ENCODE results near the gene S100B.

Gene S100B

DNA sequence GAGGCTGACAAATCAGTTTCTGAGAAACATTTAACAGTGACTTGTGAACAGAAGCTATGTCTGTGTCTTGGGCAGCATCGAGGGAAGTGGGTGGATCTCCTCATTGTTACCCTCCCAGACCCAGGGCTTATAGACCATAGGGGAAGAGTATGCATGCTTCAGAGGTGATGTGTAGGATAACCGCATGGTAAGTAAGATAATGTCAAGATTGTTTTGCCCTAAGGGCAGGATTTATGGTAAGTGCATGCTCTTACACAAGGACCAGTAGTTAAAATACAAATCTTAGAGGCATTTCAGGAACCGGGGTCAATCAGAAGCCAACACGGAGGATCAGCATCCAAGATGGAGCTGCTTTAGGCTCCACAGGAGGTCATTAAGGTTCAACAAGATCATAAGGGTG is 22.8 kb upstream of the S100B start:
- DNase-seq: no peak

DNA sequence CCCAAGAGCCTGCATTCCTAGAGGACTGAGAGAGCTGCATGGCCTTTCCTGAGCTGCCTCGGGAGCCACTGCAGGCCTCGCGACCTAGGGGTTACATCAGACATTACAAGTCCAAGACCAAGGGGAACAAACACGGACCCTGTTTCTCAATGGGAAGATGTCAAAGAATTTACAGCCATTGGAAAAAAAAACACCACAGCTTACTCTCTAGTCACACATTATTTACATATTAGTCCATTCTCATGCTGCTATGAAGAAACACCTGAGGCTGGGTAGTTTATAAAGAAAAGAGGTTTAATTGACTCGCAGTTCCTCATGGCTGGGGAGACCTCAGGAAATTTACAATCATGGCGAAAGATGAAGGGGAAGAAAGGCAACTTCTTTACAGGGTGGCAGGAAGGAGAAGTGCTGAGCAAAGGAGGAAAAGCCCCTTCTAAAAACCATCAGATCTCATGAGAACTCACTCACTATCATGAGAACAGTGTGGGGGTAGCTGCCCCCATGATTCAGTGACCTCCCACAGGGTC is 22.2 kb upstream of the S100B start:
- no peak for DNase-seq

DNA sequence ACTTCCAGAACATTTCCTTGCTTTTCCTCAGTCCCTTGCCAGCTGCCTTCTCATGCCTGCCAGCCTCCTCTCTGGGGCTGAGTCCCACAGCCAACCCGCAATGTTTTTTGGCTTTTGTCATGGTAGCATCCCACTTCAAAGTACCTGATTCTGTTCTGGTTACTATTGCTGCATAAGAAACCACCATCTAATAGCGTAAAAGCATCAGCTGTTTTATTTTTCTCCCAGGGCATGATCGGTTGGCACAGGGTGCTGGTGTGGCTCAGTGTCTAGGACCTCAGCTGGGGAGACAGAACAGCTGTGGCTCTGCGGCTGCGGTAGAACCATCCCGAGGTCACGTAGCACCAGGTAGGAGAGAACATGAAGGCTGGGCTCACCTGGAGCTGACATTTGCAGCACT is 21.7 kb upstream of the S100B start:
- DNase-seq: peak; percentile 21 to 84 (median 50)

GRCh38 chr21:46625759-46626158 is 20.9 kb upstream of the S100B start:
- DNase-seq: no peak

GRCh38 chr21:46624050-46624449 is 19.2 kb upstream of the S100B start:
- no peak for DNase-seq

DNA sequence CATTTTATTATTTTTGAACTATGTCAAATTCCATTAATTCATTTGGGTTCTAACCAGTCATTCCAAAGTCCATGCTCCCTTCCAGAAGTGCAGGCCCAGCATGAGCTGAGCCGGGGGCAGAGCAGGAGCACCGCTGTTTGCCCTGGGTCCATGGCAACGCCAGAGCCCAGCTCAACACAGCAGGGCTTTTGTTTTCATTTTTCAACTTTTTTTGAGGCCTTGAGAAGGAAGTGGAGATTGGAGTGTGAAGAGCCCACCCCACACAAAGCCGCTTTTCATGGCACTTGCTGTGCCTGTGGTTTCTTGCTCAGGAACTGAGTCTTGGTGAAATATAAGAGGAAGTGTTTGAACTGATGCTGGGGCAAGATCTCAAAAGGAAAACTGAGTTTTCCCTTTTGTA is 17.3 kb upstream of the S100B start:
- peak; percentile 14 to 84 (median 52) for DNase-seq

GRCh38 chr21:46621457-46622182 is 16.7 kb upstream of the S100B start:
- peak in 3 of 6 experiments; percentile 30 to 62 (median 50) for DNase-seq

DNA sequence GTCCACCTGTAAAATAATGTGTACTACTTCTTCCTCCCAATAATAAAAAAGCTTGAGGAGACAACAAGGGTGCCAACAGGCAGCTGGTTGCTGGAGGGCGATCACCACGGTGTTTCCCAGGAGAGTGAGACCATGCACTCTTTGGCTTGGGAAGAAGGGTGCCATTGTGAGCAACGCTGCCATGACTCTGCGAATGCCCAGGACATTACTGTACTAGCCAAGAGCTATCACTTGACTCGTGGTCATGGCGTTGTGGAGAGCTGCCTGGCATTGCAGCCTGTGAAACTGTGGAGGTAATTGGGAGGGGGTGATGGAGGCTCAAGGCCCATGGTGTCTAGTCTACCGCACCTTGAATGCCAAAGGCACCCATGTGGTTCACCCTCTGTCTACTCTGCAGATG is 16.0 kb upstream of the S100B start:
- no peak for DNase-seq

DNA sequence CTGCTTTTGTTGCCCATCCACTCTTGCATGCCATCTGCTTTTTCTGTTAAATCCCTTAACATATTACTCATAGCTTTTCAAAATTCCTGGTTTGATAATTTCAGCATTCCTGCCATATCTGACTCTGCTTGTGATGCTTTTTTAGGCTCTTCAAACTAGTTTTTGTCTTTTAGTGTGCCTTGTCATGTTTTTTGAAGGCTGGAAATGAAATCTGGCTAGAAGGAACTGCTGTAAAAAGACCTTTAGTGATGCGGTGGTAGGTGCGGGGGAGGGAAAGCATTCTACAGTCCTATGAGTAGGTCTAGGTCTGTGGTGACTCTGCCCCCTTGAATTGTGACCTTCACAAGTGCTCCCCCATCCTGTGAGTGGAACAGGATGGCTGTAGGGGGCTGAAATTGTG is 15.0 kb upstream of the S100B start:
- no peak for DNase-seq

DNA sequence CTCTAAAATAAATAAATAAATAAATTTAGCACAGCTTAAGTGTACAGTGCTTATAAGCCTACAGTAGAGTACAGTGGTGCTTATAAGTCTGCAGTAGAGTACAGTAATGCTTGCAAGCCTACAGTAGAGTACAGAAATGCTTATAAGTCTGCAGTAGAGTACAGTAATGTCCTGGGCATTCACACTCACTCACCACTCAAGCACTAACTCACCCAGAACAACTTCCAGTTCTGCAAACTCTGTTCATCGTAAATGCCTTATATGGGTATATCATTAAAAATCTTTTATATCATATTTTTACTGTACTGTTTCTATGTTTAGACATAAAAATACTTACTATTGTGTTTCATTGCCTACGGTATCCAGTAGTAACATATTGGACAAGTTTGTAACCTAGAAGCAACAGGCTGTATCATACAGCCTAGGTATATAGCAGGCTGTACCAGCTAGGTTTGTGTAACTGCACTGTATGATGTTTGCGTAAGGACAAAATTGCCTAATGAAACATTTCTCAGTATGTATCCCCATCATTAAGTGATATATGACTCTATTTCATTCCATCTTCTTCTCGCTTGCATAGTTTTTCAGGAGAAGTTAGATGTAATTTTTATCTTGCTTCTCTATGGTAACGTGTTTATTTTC is 14.0 kb upstream of the S100B start:
- no peak for DNase-seq

- DNase-seq: no peak
These were observed 12.6 kb upstream of the S100B start for GRCh38 chr21:46617267-46618051.

GRCh38 chr21:46616656-46617055 is 11.8 kb upstream of the S100B start:
- DNase-seq: no peak

- no peak for DNase-seq
These were observed 11.2 kb upstream of the S100B start for GRCh38 chr21:46616050-46616449.

DNA sequence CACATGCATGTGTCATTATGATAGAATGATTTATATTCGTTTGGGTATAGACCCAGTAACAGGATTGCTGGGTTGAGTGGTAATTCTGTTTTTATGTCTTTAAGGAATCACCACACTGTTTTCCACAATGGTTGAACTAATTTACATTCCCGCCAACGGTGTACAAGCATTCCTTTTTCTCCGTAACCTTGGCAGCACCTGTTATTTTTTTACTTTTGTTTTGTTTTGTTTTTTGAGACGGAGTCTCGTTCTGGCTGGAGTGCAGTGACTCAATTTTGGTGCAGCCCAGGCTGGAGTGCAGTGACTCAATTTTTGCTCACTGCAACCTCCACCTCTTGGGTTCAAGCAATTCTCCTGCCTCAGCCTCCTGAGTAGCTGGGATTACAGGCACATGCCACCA is 8.5 kb upstream of the S100B start:
- DNase-seq: no peak

GRCh38 chr21:46610018-46610701 is 5.3 kb upstream of the S100B start:
- no peak for DNase-seq

GRCh38 chr21:46608672-46609111 is 3.8 kb upstream of the S100B start:
- DNase-seq: no peak

DNA sequence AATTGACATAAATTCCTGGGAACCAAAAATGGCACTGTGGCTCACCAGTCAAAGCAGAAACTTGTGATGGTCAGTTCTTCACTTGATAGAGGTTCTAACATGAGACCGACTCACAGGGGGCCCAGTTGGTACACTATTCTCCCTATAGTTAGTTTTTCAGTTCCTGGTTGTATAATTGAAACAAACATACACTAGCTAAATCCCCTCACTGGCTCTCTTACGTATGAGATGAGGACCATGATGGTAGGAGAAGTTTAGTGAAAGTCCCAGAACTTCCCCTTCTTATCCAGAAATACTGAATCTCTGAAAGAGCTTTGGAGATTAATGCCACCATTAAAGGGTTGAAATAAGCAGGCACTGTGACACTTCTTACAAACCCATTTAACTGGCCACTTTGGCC is 2.8 kb upstream of the S100B start:
- DNase-seq: no peak

DNA sequence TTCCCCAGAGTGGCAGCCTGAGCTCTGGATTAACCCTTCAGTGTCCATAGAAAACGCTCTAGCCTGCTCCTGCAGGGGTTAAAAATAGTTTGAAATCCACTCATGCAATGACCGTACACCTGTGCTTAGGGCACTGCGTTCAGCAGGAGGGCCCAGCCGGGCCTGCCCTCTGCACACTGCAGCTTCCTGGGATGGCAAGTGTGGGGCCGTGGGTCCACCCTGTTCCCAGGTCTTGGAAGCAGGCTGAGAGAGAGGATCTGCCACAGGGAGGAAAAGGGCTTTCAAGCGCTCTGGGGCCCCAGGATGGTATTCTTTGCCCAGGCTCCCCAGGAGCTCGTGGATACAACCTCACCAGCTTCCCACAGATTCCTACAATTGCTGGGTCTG is 1.5 kb upstream of the S100B start:
- DNase-seq: no peak

- peak in 4 of 6 experiments; percentile 17 to 45 (median 30) for DNase-seq
These were observed 1.0 kb upstream of the S100B start for GRCh38 chr21:46605767-46606426.

DNA sequence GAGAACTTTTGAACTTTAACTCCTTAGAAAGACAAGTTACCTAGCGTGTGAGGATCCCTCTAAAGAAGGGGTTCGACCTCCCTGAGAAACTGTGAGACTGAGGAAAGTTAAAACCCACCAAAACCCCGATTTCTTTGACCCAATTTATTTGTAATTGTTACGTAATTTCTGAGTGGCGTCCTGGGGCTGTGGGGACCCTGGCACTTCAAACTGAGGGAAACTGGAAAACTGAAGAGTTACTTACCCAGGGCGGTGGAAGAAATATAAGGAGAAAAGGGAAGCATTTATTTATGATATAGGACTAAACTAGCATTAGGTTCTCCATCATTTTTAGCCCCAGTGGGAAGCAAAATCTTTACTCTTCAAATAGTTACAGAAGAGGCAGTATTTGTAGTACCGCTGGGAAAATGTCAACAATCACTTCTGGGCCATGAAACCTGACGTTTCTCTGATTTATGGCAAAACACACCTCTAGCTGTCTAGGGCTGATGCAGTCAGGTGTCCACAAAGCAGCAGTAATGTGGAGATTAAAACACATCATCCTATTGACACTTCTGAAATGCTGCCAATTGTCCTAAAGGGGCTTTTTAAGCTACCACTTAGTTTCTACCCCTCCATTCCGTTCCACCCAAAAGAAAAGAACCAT is 430 bp downstream of the S100B start:
- DNase-seq: no peak

DNA sequence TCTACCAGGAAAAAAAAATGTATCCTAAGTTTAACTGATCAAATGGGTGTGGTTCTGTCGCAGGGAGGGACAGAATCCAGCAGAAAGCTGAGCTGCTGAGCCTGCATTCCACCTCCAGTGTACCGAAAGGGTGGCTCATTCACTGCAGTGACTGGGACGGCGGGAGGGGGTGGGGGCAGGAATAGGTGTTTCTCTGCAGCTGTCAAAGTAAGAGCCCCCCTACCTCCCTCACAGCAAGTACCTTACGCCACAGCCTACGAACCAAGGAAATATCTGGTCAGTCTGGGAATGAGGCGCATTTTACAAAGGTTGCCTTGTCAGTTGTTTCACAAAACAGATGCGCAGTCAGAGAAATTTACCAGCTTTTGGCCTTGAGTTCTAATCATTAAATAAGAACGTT is 1.7 kb downstream of the S100B start:
- no peak for DNase-seq

DNA sequence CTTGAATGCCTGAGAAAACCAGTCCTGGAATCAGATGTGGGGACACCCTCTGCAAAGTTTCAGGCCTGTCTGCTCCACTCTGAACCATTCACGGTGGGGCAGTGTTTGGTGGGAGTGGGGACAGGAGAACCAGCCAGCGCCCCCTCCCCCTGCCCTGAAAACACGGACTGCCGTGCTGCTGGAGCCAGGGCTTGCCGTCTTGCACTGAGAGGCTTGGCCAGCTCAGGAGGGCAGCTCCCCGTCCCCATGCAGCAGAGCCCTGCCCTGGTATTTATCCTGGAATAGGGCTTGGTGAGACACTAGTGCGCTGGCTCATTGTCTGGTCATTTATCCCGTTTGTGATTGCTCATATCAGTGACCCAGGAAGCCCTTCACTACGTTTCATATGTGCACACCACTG is 3.9 kb downstream of the S100B start:
- DNase-seq: no peak

Data from stimulated activated naive CD4-positive, alpha-beta T cell (primary cell).